Lower leg skin (tissue), 3 donors: ENCODE results near the gene KRT33A.

Source experiments
- POLR2A ChIP-seq, 2 donors: fragments of 450-650 bp; IDR thresholded peaks; one replicate each; pipeline ENCODE4 v1.6.1; 2016 to 2017; ENCODE audit warnings: antibody characterized with exemption in 2 of 2, mild to moderate bottlenecking in 1 of 2, moderate library complexity in 1 of 2
- TF ChIP-seq, protein P1 (sequence below), 3 donors: fragments of 450-650 bp; IDR thresholded peaks; one replicate each; pipeline ENCODE4 v1.5.1; 2016; ENCODE audit warnings: antibody characterized with exemption in 3 of 3, mild to moderate bottlenecking in 3 of 3, moderate library complexity in 2 of 3

GRCh38 chr17:41340934-41341861 lies 9.4 kb downstream of the KRT33A start:
- TF ChIP-seq POLR2A (IDR thresholded peaks at IDR 0.05), result no peak
- TF ChIP-seq, protein P1, sequence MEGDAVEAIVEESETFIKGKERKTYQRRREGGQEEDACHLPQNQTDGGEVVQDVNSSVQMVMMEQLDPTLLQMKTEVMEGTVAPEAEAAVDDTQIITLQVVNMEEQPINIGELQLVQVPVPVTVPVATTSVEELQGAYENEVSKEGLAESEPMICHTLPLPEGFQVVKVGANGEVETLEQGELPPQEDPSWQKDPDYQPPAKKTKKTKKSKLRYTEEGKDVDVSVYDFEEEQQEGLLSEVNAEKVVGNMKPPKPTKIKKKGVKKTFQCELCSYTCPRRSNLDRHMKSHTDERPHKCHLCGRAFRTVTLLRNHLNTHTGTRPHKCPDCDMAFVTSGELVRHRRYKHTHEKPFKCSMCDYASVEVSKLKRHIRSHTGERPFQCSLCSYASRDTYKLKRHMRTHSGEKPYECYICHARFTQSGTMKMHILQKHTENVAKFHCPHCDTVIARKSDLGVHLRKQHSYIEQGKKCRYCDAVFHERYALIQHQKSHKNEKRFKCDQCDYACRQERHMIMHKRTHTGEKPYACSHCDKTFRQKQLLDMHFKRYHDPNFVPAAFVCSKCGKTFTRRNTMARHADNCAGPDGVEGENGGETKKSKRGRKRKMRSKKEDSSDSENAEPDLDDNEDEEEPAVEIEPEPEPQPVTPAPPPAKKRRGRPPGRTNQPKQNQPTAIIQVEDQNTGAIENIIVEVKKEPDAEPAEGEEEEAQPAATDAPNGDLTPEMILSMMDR (IDR thresholded peaks at IDR 0.05), result no peak
